ENCODE data around the gene TIMP2.

GRCh38 chr17:78912082-78912481, 13.1 kb downstream of the TIMP2 start:
- TF ChIP-seq CTCF (conservative IDR thresholded peaks at IDR 0.05) (no peak), EZH2 (IDR thresholded peaks at IDR 0.05; ENCODE audit: low read depth) (no peak)
